Activated CD4-positive, alpha-beta T cell treated with anti-CD3 and anti-CD28 coated beads, Interleukin-2, amount 50 U/mL, for 48 hours (primary cell): ENCODE measurements around the gene NCKIPSD.

ENCODE experiments used
- DNase-seq, 2 experiments: peaks; one replicate each; pipeline ENCODE4 v3.0.0-alpha.2; 2020

The NCKIPSD gene

GRCh38 chr3:48696156-48696555 is 10.4 kb upstream of the NCKIPSD start:
- no peak for DNase-seq

GRCh38 chr3:48695393-48695753 is 9.7 kb upstream of the NCKIPSD start:
- DNase-seq, result no peak

GRCh38 chr3:48694610-48695392 is 9.1 kb upstream of the NCKIPSD start:
- no peak for DNase-seq

GRCh38 chr3:48693826-48694225 is 8.1 kb upstream of the NCKIPSD start:
- DNase-seq, result no peak

GRCh38 chr3:48692551-48692950 is 6.8 kb upstream of the NCKIPSD start:
- no peak for DNase-seq

GRCh38 chr3:48690846-48691458 is 5.2 kb upstream of the NCKIPSD start:
- no peak for DNase-seq

- DNase-seq, result no peak
Observed at GRCh38 chr3:48689384-48689783, 3.7 kb upstream of the NCKIPSD start.

- no peak for DNase-seq
Observed at GRCh38 chr3:48688737-48689075, 3.0 kb upstream of the NCKIPSD start.

GRCh38 chr3:48688032-48688736 is 2.5 kb upstream of the NCKIPSD start:
- DNase-seq, result no peak

GRCh38 chr3:48687220-48687678 is 1.5 kb upstream of the NCKIPSD start:
- no peak for DNase-seq

GRCh38 chr3:48686538-48687219 is 964 bp upstream of the NCKIPSD start:
- DNase-seq, result no peak

GRCh38 chr3:48685293-48685602 is 467 bp downstream of the NCKIPSD start:
- DNase-seq, result no peak

- no peak for DNase-seq
Observed at GRCh38 chr3:48684480-48685143, 1.1 kb downstream of the NCKIPSD start.

- DNase-seq, result no peak
Observed at GRCh38 chr3:48684054-48684349, 1.7 kb downstream of the NCKIPSD start.

- DNase-seq, result no peak
Observed at GRCh38 chr3:48682786-48683185, 2.9 kb downstream of the NCKIPSD start.

- no peak for DNase-seq
Observed at GRCh38 chr3:48681974-48682610, 3.6 kb downstream of the NCKIPSD start.

- DNase-seq, result no peak
Observed at GRCh38 chr3:48681541-48681880, 4.2 kb downstream of the NCKIPSD start.

- DNase-seq, result no peak
Observed at GRCh38 chr3:48680811-48681540, 4.7 kb downstream of the NCKIPSD start.

GRCh38 chr3:48679411-48680391 is 6.0 kb downstream of the NCKIPSD start:
- DNase-seq, result no peak

GRCh38 chr3:48678566-48679380 is 6.9 kb downstream of the NCKIPSD start:
- no peak for DNase-seq
